GM18951 (cell line): Measurements from ENCODE around the gene MOB3A.
"Not testable (repeated sequence)": the region's sequence is repeated elsewhere in the genome, so short reads cannot be mapped to it uniquely, and the experiment has no call there.

ENCODE experiments used
- POLR2A ChIP-seq: IDR thresholded peaks from 4 replicates; pipeline ENCODE4 v1.6.1; 2011; ENCODE audit warnings: mild to moderate bottlenecking; ENCODE audit not compliant: insufficient read length, insufficient read depth; ENCODE audit errors: extremely low read depth
- in situ Hi-C: fragments of 300-500 bp; cut with MboI; formaldehyde crosslinking; loops from one replicate; pipeline ENCODE4 v1.12.0; 2022; ENCODE audit warnings: low sequenced_read_pairs, mixed read lengths, inconsistent platforms; ENCODE audit not compliant: unreplicated experiment

MOB3A gene

GRCh38 chr19:2034729-2035589 lies 61.2 kb downstream of the MOB3A start:
- TF ChIP-seq POLR2A = no peak
- in situ Hi-C loops = no loop called here

DNA sequence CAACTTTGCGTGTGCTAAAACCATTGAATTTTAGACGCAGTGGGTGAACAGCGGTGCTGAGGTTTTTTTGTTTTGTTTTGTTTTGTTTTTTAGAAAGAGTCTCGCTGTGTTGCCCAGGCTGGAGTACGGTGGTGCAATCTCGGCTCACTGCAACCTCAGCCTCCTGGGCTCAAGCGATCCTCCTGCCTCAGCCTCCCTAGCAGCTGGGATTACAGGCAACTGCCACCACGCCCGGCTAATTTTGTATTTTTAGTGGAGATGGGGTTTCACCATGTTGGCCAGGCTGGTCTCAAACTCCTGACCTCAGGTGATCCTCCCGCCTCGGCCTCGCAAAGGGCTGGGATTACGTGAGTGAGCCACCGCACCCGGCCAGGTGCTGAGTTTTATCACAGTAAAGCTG lies 61.9 kb downstream of the MOB3A start:
- in situ Hi-C loops = not testable (repeated sequence)

DNA sequence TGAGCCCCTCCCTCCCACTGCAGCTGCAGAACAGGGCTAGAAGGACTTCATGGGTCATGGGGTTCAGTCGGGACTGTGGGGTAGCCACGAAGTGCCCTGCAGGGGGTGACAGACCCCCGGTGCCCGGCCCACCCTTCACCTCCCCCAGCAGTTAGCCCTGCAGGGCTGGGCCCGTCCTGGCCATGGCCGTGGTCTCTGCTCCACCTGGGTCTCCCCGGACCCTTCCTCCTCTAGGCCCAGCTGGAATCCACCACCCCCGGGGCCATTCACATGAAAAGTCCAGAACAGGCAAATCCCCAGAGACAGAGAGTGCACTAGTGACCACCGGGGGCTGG lies 62.3 kb downstream of the MOB3A start:
- no peak for TF ChIP-seq POLR2A
- in situ Hi-C loops = no loop called here

- TF ChIP-seq POLR2A = no peak
- in situ Hi-C loops = no loop called here
Observed at GRCh38 chr19:2033115-2033824, 62.9 kb downstream of the MOB3A start.

DNA sequence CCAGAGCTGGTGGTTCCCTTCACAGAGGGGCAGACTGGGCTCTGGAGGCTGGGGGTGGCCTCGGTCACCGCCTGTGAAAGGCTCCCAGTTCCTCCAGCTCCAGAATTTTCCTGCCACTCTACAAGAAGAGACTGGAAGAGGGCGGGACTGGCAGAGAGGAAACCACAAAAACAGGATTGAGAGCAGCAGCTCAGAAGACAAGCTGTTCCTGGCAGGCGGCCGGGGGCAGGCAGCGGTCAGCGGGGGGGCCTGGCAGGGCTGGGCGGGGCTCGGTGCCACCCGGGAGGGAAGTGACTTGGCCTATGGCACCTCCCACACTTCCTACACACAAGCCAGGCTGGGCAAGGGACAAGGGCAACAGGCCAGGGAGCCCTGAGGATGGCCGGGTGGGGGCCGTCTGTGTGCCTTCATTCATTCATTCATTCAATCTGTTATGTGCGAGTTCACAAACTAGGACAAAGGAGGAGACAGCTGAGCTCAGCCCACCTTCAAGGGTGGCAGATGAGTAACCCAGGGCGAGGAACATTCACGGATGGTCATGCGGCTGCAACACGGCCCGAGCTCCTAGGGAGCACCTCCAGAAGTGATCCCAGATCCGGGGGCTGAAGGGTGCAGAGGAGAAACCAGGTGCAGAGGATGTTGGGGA lies 63.7 kb downstream of the MOB3A start:
- TF ChIP-seq POLR2A = no peak
- in situ Hi-C loops = no loop called here

- TF ChIP-seq POLR2A = no peak
- in situ Hi-C loops = no loop called here
Observed at GRCh38 chr19:2027361-2027760, 68.8 kb downstream of the MOB3A start.

DNA sequence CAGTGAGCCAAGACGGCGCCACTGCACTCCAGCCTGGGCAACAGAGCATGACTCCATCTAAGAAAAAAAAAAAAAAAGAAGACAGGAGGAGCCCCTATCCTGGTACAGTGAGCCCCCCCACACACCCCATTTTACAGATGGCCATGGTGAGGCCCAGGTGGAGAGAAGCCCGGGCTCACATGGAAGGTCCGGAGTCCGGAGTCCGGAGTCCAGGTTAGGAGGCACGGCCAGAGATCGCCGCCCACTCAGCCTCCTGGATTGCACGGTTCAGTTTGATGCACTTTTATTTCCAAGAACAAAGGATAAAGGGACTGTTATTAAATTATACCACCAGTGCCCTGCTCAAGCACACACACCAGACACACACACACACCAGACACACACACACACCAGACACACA lies 69.4 kb downstream of the MOB3A start:
- in situ Hi-C loops = no loop called here

DNA sequence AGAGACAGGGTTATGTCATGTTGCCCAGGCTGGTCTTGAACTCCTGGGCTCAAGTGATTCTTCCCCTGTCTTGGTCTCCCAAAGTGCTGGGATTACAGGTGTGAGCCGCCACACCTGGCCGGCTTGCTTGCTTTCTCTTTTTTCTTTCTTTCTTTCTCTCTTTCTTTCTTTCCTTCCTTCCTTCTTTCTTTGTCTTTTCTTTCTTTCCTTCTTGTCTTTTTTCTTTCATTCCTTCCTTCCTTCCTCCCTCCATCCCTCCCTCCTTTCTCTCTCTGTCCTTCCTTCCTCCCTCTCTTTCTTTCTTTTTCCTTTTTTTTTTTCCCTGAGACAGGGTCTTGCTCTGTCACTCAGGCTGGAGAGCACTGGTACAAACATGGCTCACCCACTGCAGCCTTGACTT lies 73.8 kb downstream of the MOB3A start:
- in situ Hi-C loops = no loop called here
- no peak for TF ChIP-seq POLR2A

More for the DNA sequence above, 69.4 kb downstream of the MOB3A start:
- TF ChIP-seq POLR2A = no peak

GRCh38 chr19:2021453-2022140 lies 74.5 kb downstream of the MOB3A start:
- TF ChIP-seq POLR2A = no peak
- in situ Hi-C loops = no loop called here
